Germinal center (tissue), 1 donor: ENCODE results near the gene CFAP97D1.

ENCODE experiments used
- DNase-seq: peaks from one replicate; pipeline ENCODE4 v3.0.0; 2012; ENCODE audit warnings: mixed read lengths, low spot score

The CFAP97D1 gene

GRCh38 chr17:43799047-43799446 is 18.8 kb downstream of the CFAP97D1 start:
- no peak for DNase-seq

GRCh38 chr17:43800736-43801135 is 20.5 kb downstream of the CFAP97D1 start:
- DNase-seq = no peak

- no peak for DNase-seq
Observed at GRCh38 chr17:43801844-43802243, 21.6 kb downstream of the CFAP97D1 start.

- no peak for DNase-seq
Observed at GRCh38 chr17:43803758-43804157, 23.5 kb downstream of the CFAP97D1 start.

- DNase-seq = no peak
Observed at GRCh38 chr17:43805117-43805516, 24.9 kb downstream of the CFAP97D1 start.

GRCh38 chr17:43808076-43808475 is 27.8 kb downstream of the CFAP97D1 start:
- no peak for DNase-seq

GRCh38 chr17:43809121-43809520 is 28.9 kb downstream of the CFAP97D1 start:
- DNase-seq = no peak

GRCh38 chr17:43810226-43810715 is 30.0 kb downstream of the CFAP97D1 start:
- no peak for DNase-seq

GRCh38 chr17:43810823-43811222 is 30.6 kb downstream of the CFAP97D1 start:
- DNase-seq = no peak

GRCh38 chr17:43812396-43813265 is 32.4 kb downstream of the CFAP97D1 start:
- DNase-seq = no peak

- DNase-seq = no peak
Observed at GRCh38 chr17:43813386-43813785, 33.2 kb downstream of the CFAP97D1 start.

- no peak for DNase-seq
Observed at GRCh38 chr17:43814026-43814425, 33.8 kb downstream of the CFAP97D1 start.

GRCh38 chr17:43814714-43815113 is 34.5 kb downstream of the CFAP97D1 start:
- DNase-seq = no peak

GRCh38 chr17:43816336-43817320 is 36.4 kb downstream of the CFAP97D1 start:
- DNase-seq = no peak

GRCh38 chr17:43817826-43818225 is 37.6 kb downstream of the CFAP97D1 start:
- no peak for DNase-seq

- no peak for DNase-seq
Observed at GRCh38 chr17:43818966-43819365, 38.7 kb downstream of the CFAP97D1 start.

- no peak for DNase-seq
Observed at GRCh38 chr17:43820759-43821158, 40.5 kb downstream of the CFAP97D1 start.

GRCh38 chr17:43822570-43823190 is 42.4 kb downstream of the CFAP97D1 start:
- DNase-seq = no peak

GRCh38 chr17:43823350-43824084 is 43.3 kb downstream of the CFAP97D1 start:
- DNase-seq = no peak

GRCh38 chr17:43825567-43825966 is 45.3 kb downstream of the CFAP97D1 start:
- DNase-seq = no peak

- no peak for DNase-seq
Observed at GRCh38 chr17:43826206-43826605, 46.0 kb downstream of the CFAP97D1 start.
